ENCODE data around the gene TMEM100.

Gene TMEM100

DNA sequence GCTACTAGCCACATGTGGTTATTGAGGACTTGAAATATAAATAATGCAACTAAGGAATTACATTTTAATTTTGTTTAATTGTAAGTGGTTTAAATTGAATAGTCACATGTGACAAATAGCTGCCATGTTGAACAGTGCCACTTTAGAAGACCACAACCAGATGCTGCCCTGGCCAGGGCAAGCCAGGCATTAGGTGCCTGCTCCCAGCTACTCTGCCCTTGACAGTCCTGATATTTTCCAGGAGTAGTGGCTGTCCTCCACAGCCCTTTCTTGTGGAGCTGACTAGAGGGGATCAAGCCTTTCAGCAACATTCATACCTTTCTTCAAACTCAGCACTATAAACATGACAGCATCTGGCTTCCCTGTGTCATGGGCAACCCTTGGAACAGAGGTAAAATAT, 31.0 kb downstream of the TMEM100 start:
- TF ChIP-seq, protein P1, sequence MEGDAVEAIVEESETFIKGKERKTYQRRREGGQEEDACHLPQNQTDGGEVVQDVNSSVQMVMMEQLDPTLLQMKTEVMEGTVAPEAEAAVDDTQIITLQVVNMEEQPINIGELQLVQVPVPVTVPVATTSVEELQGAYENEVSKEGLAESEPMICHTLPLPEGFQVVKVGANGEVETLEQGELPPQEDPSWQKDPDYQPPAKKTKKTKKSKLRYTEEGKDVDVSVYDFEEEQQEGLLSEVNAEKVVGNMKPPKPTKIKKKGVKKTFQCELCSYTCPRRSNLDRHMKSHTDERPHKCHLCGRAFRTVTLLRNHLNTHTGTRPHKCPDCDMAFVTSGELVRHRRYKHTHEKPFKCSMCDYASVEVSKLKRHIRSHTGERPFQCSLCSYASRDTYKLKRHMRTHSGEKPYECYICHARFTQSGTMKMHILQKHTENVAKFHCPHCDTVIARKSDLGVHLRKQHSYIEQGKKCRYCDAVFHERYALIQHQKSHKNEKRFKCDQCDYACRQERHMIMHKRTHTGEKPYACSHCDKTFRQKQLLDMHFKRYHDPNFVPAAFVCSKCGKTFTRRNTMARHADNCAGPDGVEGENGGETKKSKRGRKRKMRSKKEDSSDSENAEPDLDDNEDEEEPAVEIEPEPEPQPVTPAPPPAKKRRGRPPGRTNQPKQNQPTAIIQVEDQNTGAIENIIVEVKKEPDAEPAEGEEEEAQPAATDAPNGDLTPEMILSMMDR (IDR thresholded peaks at IDR 0.05; ENCODE audit: low read depth, low read length, missing control alignments) = no peak
- H3K4me3 ChIP-seq (ENCODE audit: low read depth, low read length) = no peak overlapping the region
- no peak for DNase-seq (ENCODE audit: low read depth)

DNA sequence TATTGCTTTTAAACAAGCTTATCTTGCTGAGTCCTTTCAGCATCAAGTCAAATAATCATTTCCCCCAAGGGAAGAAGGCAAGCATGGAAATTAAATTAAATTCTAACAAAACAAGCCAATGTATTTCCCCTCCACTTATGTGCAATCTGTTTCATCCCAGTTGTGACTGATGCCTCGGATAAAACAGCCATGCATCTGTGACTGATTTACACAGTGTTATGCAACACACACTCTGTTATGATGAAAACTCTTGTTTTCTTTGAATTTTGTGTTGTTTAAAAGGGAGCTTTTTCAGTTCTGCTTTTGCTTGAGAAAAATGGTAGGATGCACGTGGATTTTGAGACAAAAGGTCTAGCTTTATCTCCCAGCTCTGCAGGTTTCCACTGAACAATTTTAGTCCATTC, 32.6 kb downstream of the TMEM100 start:
- DNase-seq (ENCODE audit: low read depth) = no peak
- in situ Hi-C loops (cut with HindIII; ENCODE audit: low sequenced_read_pairs) = no loop called here
- TF ChIP-seq, protein P1 (IDR thresholded peaks at IDR 0.05; ENCODE audit: low read depth, low read length, missing control alignments) = no peak
- no peak overlapping the region for H3K4me3 ChIP-seq (ENCODE audit: low read depth, low read length)

More for the DNA sequence above, 31.0 kb downstream of the TMEM100 start:
- in situ Hi-C loops (cut with HindIII; ENCODE audit: low sequenced_read_pairs) = no loop called here

DNA sequence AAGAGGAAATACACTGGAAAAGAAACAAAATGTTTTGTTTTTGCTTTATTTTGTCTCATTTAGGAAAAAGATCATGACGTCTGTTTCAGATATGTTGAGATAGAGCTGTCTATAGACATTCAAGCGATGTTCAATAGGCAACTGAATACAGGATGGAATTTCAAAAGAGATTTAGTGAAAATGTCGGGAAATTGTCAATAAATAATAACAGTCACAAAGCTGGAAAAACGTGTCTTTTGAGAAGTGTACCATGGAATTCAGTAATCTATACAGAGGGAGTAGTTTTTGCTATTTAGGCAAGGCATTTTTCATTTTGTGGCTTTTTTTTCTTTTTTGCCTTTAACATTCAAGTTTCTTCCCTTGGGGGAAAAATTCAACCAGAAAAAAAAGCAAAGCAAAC, 33.0 kb downstream of the TMEM100 start:
- TF ChIP-seq, protein P1 (IDR thresholded peaks at IDR 0.05; ENCODE audit: low read depth, low read length, missing control alignments) = no peak
- DNase-seq (ENCODE audit: low read depth) = no peak
- in situ Hi-C loops (cut with HindIII; ENCODE audit: low sequenced_read_pairs) = no loop called here
- no peak overlapping the region for H3K4me3 ChIP-seq (ENCODE audit: low read depth, low read length)

DNA sequence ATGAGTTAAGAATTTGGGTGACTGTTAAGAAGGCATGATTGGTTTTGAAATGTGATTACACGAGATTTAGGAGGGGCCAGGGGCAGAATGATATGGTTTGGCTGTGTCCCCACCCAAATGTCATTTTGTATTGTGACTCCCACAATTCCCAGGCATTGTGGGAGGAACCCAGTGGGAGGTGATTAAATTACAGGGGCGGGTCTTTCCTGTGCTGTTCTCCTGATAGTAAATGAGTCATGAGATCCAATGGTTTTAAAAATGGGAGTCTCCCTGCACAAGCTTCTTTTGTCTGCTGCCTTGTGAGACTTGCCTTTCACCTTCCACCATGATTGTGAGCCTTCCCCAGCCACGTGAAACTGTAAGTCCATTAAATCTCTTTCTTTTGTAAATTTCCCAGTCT, 34.6 kb downstream of the TMEM100 start:
- DNase-seq (ENCODE audit: low read depth) = no peak
- in situ Hi-C loops (cut with HindIII; ENCODE audit: low sequenced_read_pairs) = no loop called here
- no peak overlapping the region for H3K4me3 ChIP-seq (ENCODE audit: low read depth, low read length)
- TF ChIP-seq, protein P1 (IDR thresholded peaks at IDR 0.05; ENCODE audit: low read depth, low read length, missing control alignments) = no peak

DNA sequence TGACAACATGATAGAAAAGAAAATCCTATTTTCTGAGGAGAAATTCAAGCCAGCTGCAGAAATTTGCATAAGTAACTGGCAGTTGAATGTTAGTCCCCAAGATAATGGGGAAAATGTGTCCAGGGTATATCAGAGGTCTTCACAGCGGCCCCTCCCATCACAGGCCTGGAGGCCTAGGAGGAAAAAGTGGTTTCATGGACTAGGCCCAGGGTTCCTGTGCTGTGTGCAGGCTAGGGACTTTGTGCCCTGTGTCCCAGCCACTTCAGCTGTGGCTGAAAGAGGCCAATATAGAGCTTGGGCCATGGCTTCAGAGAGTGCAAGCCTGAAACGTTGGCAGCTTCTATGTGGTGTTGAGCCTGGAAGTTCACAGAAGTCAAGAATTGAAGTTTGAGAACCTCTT, 35.6 kb downstream of the TMEM100 start:
- no peak overlapping the region for H3K4me3 ChIP-seq (ENCODE audit: low read depth, low read length)

DNA sequence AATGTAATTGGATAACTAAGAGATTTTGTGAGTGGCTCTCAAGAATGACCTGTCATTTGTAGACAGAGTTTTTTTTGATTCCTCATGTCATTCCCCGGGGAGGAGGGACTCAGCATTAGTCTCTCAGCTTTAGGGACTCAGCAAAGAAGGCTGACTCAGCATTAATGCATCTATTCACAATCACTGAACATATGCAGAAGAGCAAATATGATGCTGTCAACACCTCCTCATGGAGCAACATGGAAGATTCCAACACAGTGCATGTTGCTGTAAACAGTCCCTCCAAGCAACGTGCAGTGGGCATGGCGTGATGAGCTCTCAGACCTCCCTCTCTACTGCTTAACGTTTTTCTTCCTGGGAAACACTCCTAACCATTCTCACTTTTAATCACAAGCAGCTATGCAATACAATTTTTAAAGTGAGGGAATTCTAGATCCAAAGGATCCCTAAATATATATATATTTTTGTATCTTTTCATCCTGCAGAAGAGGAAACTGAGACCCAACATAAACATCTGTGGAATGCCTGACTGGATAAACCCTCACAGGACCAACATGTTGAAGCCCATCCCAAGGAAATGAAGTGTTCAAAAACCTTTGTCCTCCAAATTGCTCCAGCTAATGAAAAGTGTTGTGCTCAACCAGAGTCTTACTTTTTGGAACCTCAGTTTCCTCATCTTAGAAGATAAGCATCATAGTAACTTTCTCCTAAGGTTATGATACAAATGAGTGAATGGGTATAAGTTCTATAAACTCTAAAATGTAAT, 38.9 kb downstream of the TMEM100 start:
- H3K4me3 ChIP-seq (ENCODE audit: low read depth, low read length) = no peak overlapping the region
- DNase-seq (ENCODE audit: low read depth) = no peak
- TF ChIP-seq, protein P1 (IDR thresholded peaks at IDR 0.05; ENCODE audit: low read depth, low read length, missing control alignments) = no peak
- in situ Hi-C loops (cut with HindIII; ENCODE audit: low sequenced_read_pairs) = no loop called here

More for the DNA sequence above, 35.6 kb downstream of the TMEM100 start:
- TF ChIP-seq, protein P1 (IDR thresholded peaks at IDR 0.05; ENCODE audit: low read depth, low read length, missing control alignments) = no peak
- in situ Hi-C loops (cut with HindIII; ENCODE audit: low sequenced_read_pairs) = no loop called here
- DNase-seq (ENCODE audit: low read depth) = no peak
